WTC11 (cell line): ENCODE measurements around the gene TAPBP.

Experiments
- CBFB ChIP-seq: sonication (generic); formaldehyde crosslinking; IDR thresholded peaks from 2 replicates; pipeline ENCODE4 v1.8.1; 2022; ENCODE audit warnings: mild to moderate bottlenecking, low read depth, missing genetic modification reagents
- ESRRA ChIP-seq: sonication (generic); formaldehyde crosslinking; IDR thresholded peaks from 2 replicates; pipeline ENCODE4 v1.8.1; 2022; ENCODE audit warnings: mild to moderate bottlenecking, missing genetic modification reagents, borderline replicate concordance
- ETV6 ChIP-seq: sonication (generic); formaldehyde crosslinking; IDR thresholded peaks from 2 replicates; pipeline ENCODE4 v1.8.1; 2022; ENCODE audit warnings: mild to moderate bottlenecking, missing genetic modification reagents
- FOXJ3 ChIP-seq: sonication (generic); formaldehyde crosslinking; IDR thresholded peaks from 2 replicates; pipeline ENCODE4 v1.9.0; 2021; ENCODE audit warnings: missing genetic modification reagents, mild to moderate bottlenecking, borderline replicate concordance
- MAX ChIP-seq: sonication (generic); formaldehyde crosslinking; IDR thresholded peaks from 2 replicates; pipeline ENCODE4 v1.8.0; 2022; ENCODE audit warnings: mild to moderate bottlenecking, missing genetic modification reagents
- NFYB ChIP-seq: sonication (generic); formaldehyde crosslinking; conservative IDR thresholded peaks from 2 replicates; pipeline ENCODE4 v1.8.0; 2022; ENCODE audit warnings: low read depth, missing genetic modification reagents
- NR3C1 ChIP-seq: sonication (generic); formaldehyde crosslinking; conservative IDR thresholded peaks from 2 replicates; pipeline ENCODE4 v1.8.1; 2023; ENCODE audit warnings: low read depth, mild to moderate bottlenecking, missing genetic modification reagents
- OVOL2 ChIP-seq: fragments of 250-450 bp; sonication (Bioruptor Pico); IDR thresholded peaks from 2 replicates; pipeline ENCODE4 v1.9.0; 2021; ENCODE audit warnings: mild to moderate bottlenecking, borderline replicate concordance
- SP1 ChIP-seq: sonication (generic); formaldehyde crosslinking; conservative IDR thresholded peaks from 2 replicates; pipeline ENCODE4 v1.8.1; 2022; ENCODE audit warnings: missing genetic modification reagents
- ZNF671 ChIP-seq: fragments of 250-450 bp; sonication (Bioruptor Pico); IDR thresholded peaks from 2 replicates; pipeline ENCODE4 v1.8.0; 2021; ENCODE audit warnings: mild to moderate bottlenecking
- TF ChIP-seq, protein P1 (sequence below): fragments of 200-600 bp; IDR thresholded peaks from 2 replicates; pipeline ENCODE4 v1.8.0; 2022; ENCODE audit warnings: antibody characterized with exemption
- TF ChIP-seq, protein P2 (sequence below): sonication (generic); formaldehyde crosslinking; IDR thresholded peaks from 2 replicates; pipeline ENCODE4 v1.8.1; 2023; ENCODE audit warnings: mild to moderate bottlenecking, missing genetic modification reagents

GRCh38 chr6:33288921-33289783 is 24.7 kb downstream of the TAPBP start, which contains the start of the genes PFDN6 and WDR46:
- TF ChIP-seq NFYB (CRISPR knock-in tag) (peak; percentile 75), SP1 (no peak), ZNF671 (CRISPR knock-in tag) (no peak), ETV6 (no peak), NR3C1 (CRISPR knock-in tag) (no peak), OVOL2 (CRISPR knock-in tag) (no peak), ESRRA (CRISPR knock-in tag) (no peak), CBFB (CRISPR knock-in tag) (no peak), MAX (CRISPR knock-in tag) (peak; percentile 45; the same call in 1 of the 2 replicates), FOXJ3 (no peak)
- TF ChIP-seq, protein P1, sequence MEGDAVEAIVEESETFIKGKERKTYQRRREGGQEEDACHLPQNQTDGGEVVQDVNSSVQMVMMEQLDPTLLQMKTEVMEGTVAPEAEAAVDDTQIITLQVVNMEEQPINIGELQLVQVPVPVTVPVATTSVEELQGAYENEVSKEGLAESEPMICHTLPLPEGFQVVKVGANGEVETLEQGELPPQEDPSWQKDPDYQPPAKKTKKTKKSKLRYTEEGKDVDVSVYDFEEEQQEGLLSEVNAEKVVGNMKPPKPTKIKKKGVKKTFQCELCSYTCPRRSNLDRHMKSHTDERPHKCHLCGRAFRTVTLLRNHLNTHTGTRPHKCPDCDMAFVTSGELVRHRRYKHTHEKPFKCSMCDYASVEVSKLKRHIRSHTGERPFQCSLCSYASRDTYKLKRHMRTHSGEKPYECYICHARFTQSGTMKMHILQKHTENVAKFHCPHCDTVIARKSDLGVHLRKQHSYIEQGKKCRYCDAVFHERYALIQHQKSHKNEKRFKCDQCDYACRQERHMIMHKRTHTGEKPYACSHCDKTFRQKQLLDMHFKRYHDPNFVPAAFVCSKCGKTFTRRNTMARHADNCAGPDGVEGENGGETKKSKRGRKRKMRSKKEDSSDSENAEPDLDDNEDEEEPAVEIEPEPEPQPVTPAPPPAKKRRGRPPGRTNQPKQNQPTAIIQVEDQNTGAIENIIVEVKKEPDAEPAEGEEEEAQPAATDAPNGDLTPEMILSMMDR = no peak
- TF ChIP-seq, protein P2, sequence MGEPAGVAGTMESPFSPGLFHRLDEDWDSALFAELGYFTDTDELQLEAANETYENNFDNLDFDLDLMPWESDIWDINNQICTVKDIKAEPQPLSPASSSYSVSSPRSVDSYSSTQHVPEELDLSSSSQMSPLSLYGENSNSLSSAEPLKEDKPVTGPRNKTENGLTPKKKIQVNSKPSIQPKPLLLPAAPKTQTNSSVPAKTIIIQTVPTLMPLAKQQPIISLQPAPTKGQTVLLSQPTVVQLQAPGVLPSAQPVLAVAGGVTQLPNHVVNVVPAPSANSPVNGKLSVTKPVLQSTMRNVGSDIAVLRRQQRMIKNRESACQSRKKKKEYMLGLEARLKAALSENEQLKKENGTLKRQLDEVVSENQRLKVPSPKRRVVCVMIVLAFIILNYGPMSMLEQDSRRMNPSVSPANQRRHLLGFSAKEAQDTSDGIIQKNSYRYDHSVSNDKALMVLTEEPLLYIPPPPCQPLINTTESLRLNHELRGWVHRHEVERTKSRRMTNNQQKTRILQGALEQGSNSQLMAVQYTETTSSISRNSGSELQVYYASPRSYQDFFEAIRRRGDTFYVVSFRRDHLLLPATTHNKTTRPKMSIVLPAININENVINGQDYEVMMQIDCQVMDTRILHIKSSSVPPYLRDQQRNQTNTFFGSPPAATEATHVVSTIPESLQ (CRISPR knock-in tag) = no peak
